Measurements from ENCODE around the gene METTL17. TPM values are rescaled to one million over a fixed set of nuclear protein-coding genes. Genes with fewer than 3 reads are reported as not detected.
A peak's percentile ranks its signal among the peaks of the same experiment; 100 is the strongest.

Gene METTL17
- total and polyA plus RNA-seq, 9 of the 15 experiments (the other 6 are each of a cell fraction or from before 2014, with no cell fraction given) = 65.6 to 150 (median 90.0) TPM

GRCh38 chr14:20989787-20990600 lies at the start of gene METTL17 (continued):
- TF ChIP-seq, protein P1, sequence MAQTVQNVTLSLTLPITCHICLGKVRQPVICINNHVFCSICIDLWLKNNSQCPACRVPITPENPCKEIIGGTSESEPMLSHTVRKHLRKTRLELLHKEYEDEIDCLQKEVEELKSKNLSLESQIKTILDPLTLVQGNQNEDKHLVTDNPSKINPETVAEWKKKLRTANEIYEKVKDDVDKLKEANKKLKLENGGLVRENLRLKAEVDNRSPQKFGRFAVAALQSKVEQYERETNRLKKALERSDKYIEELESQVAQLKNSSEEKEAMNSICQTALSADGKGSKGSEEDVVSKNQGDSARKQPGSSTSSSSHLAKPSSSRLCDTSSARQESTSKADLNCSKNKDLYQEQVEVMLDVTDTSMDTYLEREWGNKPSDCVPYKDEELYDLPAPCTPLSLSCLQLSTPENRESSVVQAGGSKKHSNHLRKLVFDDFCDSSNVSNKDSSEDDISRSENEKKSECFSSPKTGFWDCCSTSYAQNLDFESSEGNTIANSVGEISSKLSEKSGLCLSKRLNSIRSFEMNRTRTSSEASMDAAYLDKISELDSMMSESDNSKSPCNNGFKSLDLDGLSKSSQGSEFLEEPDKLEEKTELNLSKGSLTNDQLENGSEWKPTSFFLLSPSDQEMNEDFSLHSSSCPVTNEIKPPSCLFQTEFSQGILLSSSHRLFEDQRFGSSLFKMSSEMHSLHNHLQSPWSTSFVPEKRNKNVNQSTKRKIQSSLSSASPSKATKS (CRISPR knock-in tag; IDR thresholded peaks at IDR 0.05) = no peak
- no peak for TF ChIP-seq HDGF (IDR thresholded peaks at IDR 0.05)
- TF ChIP-seq NFRKB (IDR thresholded peaks at IDR 0.05; ENCODE audit: low read depth) = peak; percentile 80
- TF ChIP-seq ELF4 (CRISPR knock-in tag; IDR thresholded peaks at IDR 0.05) = no peak
- peak; percentile 44; the same call in 1 of the 2 replicates for TF ChIP-seq ETV5 (CRISPR knock-in tag; IDR thresholded peaks at IDR 0.05; ENCODE audit: low read depth)
- TF ChIP-seq ZNF584 (CRISPR knock-in tag; IDR thresholded peaks at IDR 0.05; ENCODE audit: low read depth) = no peak
- no peak for TF ChIP-seq ZNF24 (IDR thresholded peaks at IDR 0.05)
- TF ChIP-seq PHF20 (IDR thresholded peaks at IDR 0.05; ENCODE audit: partially characterized antibody) = peak; percentile 68
- TF ChIP-seq ZFX (CRISPR knock-in tag; IDR thresholded peaks at IDR 0.05) = peak; percentile 76
- TF ChIP-seq CHAMP1 (IDR thresholded peaks at IDR 0.05) = no peak
- no peak for TF ChIP-seq DLX4 (CRISPR knock-in tag; IDR thresholded peaks at IDR 0.05)
- TF ChIP-seq NKRF (IDR thresholded peaks at IDR 0.05; ENCODE audit: borderline replicate concordance) = peak; percentile 19; the same call in 1 of the 2 replicates
- TF ChIP-seq NFXL1 (CRISPR knock-in tag; IDR thresholded peaks at IDR 0.05) = no peak
- TF ChIP-seq MEIS2 (IDR thresholded peaks at IDR 0.05; ENCODE audit: partially characterized antibody) = no peak
- peak; percentile 92 for TF ChIP-seq HCFC1 (IDR thresholded peaks at IDR 0.05; ENCODE audit: low read depth, low read length)
- TF ChIP-seq ZEB2 (IDR thresholded peaks at IDR 0.05) = no peak
- no peak for TF ChIP-seq USF2 (CRISPR knock-in tag; IDR thresholded peaks at IDR 0.05)
- TF ChIP-seq CBFA2T3 (IDR thresholded peaks at IDR 0.05) = no peak

Data from K562 (cell line).